K562 (cell line): ENCODE measurements around the gene CDKN2B-AS1.

Experiments
- CTCF ChIP-seq, 3 experiments: IDR thresholded peaks in 2 of 3; conservative IDR thresholded peaks in 1 of 3; 2 replicates each; pipeline ENCODE4 v1.5.1; 2011 to 2012; ENCODE audit warnings: low read length in 3 of 3, mild to moderate bottlenecking in 3 of 3, control low read depth in 2 of 3, improper control_type of control experiment in 1 of 3, inconsistent platforms in 1 of 3, low read depth in 1 of 3, mixed read lengths in 1 of 3, moderate library complexity in 1 of 3; ENCODE audit not compliant: insufficient read depth in 2 of 3
- EHMT2 ChIP-seq: fragments of 450-650 bp; IDR thresholded peaks from 2 replicates; pipeline ENCODE4 v1.6.1; 2018; ENCODE audit warnings: antibody characterized with exemption
- MXI1 ChIP-seq: IDR thresholded peaks from 2 replicates; pipeline ENCODE4 v1.6.1; 2011; ENCODE audit warnings: low read depth, mild to moderate bottlenecking, improper control_type of control experiment, low read length
- TCF15 ChIP-seq: fragments of 250-450 bp; sonication (Bioruptor Pico); IDR thresholded peaks from 2 replicates; pipeline ENCODE4 v1.8.0; 2022; ENCODE audit warnings: moderate library complexity, mild to moderate bottlenecking, inconsistent platforms

GRCh38 chr9:22118810-22119521 lies 124.4 kb downstream of the CDKN2B-AS1 start:
- no peak for TF ChIP-seq MXI1
- TF ChIP-seq CTCF (IDR thresholded peaks at IDR 0.05 in 2 of 3, conservative IDR thresholded peaks at IDR 0.05 in 1 of 3; ENCODE audit: insufficient read depth in 2 of 3, low read depth in 1 of 3, low read length in 3 of 3) = no peak
- TF ChIP-seq TCF15 = no peak
- TF ChIP-seq EHMT2 = no peak
